Effector CD4-positive, alpha-beta T cell (primary cell): ENCODE results near the gene SSUH2.
"Not testable (repeated sequence)": the region's sequence is repeated elsewhere in the genome, so short reads cannot be mapped to it uniquely, and the experiment has no call there.

Experiments used
- DNase-seq: peaks from one replicate; pipeline ENCODE4 v3.0.0-alpha.2; 2020

Gene SSUH2

GRCh38 chr3:8608041-8608790, 36.4 kb downstream of the SSUH2 start:
- no peak for DNase-seq

- no peak for DNase-seq
These were observed 37.2 kb downstream of the SSUH2 start for GRCh38 chr3:8607234-8608040.

- no peak for DNase-seq
These were observed 37.8 kb downstream of the SSUH2 start for GRCh38 chr3:8606701-8607231.

DNA sequence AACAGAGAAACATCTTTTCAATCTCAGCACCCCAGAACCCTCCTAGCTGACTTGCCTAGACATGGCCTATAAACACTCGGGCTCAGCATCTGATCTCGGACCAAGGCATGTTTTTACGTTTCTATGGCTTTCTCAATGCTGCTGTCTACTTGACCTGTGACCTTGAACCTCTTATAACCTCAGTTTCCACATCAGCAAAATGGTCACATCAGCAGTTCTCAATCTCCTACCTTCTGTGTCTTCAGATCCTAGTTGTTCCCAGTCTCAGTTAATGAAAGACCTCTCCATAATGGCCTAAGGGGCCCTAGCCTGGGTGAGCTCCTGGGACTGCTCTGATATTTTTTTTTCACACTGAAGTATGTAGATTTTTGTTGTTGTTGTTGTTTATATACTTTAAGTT, 39.6 kb downstream of the SSUH2 start:
- DNase-seq = no peak

DNA sequence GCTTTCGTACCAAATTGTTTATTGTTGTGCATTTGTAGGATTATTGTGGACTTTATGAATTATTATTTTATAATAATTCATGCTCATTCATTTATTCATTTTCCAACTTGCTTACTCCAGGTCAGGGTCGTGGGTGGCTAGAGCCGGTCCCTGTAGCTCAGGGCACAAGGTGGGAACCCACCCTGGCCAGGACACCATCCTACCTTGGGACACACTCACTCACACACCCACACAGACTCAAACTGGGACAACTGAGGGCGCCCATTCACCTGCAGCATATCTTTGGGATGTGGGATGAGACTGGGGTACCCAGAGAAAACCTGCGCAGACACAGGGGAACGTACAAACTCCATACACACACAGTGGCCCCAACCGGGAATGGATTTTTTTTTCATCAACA, 40.6 kb downstream of the SSUH2 start:
- no peak for DNase-seq

DNA sequence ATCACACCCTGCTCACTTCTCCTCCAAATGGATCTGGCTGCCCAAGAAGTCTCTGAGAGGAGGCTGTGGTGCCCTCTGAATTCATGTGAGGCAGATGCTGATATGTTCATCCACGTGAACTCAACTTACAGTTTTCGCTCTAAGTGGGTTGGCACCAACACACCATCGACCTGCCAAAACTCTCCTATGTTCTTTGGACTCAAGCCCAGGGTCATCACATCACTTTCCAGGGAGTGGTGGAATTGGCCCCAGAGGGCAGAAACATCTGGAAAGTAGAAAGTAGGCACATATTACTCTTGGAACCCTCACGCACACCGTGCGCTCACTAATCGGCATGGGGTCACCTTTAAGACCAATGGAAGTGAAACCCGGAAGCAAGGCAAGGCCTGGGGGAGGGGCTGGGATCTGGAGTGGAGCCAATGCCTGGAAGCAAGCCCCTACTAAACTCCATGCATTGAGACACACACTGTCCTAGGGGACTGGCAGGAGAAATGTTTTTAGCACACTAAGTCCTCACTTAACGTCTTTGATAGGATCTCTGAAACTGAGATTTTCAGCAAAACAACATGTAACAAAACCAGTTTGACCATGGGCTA, 41.4 kb downstream of the SSUH2 start:
- no peak for DNase-seq

DNA sequence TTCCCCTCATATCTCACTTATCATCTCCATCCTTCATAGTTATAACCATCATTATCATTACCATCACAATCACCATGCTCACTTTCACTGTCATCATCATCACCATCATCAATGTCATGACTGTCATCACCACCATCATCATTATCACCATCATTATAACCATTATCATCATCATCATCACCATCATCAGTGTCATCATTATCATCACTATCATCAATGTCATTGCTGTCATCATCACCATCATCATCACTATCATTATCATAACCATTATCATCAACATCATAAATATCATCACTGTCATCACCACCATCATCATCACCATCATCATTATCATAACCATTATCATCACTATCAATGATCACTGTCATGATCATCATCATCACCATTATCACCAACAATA, 44.1 kb downstream of the SSUH2 start:
- no peak for DNase-seq

GRCh38 chr3:8599146-8599545, 45.5 kb downstream of the SSUH2 start:
- no peak for DNase-seq

- no peak for DNase-seq
These were observed 47.3 kb downstream of the SSUH2 start for GRCh38 chr3:8597219-8597853.

DNA sequence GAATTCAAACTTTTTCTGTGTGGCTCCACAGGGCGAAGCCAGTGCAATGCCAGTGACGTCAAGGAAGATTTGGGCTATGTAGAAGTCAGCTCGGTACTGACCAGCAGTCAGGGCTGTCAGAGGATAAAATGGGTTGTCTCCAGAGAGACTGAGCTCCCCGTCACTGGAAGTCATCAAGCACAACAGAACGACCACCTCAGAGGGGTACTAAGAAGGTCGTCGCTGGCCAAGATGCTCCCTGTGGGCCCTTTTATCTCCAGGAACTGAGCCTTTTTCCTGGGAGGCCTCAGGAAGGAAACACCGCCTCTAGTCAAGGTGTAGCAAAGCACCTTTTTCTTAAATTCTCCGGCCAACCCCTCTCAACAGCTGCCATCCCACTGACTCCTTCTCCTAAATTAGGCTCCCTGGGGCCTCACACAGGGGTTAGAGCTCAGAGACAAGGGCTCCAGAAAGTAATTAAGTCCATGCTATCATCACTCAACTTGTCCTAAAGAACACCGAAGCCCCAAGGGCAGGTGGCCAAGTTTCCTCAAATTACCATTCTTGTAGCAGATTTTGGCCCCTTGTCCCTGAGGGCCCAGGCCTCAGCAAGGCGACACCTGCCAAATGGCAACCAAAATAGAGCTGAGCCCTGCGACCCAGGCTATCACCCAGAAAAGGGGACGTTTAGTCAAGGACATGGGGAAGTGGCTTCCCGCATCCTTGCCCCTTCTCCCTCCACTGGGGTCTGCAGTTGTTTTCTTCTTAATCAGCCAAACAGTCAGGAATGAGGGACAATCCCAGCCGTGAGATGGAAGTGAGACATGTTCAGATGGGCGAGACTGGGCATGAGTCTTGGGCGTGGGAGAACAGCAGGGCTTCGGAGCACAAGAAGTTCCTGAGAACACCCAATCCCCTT, 48.0 kb downstream of the SSUH2 start:
- DNase-seq = no peak

GRCh38 chr3:8595695-8596115, 48.9 kb downstream of the SSUH2 start:
- DNase-seq = no peak

DNA sequence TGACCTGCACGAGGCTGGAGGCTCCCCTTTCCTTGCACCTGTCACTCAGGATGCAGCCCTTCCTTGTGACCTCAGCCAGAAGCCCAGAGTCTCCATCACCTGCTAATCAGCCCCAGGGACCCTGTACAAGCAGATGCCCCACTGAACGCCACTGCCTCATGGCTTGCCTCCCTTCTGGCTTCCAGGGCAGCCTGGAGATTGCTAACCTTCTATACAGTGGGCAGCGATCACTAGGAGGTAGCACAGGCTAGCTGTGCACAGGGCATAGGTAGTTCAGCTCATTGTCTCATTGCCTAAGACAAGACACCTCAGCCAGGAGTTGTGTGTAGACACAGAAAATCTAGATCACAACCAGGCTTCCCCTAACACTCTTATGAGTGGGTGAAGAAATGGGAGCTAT, 49.3 kb downstream of the SSUH2 start:
- no peak for DNase-seq

- no peak for DNase-seq
These were observed 51.4 kb downstream of the SSUH2 start for GRCh38 chr3:8593021-8593827.

GRCh38 chr3:8589880-8590556, 54.6 kb downstream of the SSUH2 start:
- DNase-seq = no peak

GRCh38 chr3:8584661-8585060, 59.9 kb downstream of the SSUH2 start:
- DNase-seq = no peak

- no peak for DNase-seq
These were observed 62.7 kb downstream of the SSUH2 start for GRCh38 chr3:8581806-8582445.

GRCh38 chr3:8581373-8581772, 63.2 kb downstream of the SSUH2 start:
- DNase-seq = no peak

DNA sequence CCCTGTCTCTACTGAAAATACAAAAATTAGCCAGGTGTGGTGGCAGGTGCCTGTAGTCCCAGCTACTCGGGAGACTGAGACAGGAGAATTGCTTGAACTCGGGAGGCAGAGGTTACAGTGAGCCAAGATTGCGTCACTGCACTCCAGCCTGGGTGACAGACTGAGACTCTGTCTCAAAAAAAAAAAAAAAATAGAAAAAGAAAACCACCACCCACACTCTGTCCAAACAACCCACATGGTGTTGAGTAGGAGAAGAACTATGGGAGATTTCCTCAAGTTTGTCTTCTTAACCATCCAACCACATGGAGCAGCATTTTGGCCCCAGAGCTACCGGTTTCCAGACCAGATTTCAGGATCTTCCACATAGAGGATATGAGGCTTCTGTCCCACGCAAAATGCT, 64.2 kb downstream of the SSUH2 start:
- DNase-seq = not testable (repeated sequence)

DNA sequence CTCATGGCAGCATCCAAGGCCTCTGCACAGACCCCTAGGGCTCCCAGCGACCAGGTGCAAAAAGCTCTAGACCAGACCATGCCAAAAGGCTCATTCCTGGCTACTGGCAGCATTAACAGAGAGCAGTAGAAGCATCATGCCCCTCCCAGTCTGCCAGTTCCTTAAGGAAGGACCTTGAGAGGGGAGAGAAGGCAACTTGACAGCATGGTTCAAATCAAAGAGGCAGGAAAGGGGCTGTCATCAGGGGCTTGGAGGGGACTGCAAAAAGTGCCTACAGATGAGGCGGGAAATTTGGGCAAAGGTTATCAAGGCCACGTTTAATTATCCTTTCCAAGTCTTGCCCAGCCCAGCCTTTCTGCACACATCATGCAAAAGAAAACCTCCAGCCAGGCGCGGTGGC, 64.7 kb downstream of the SSUH2 start:
- no peak for DNase-seq

GRCh38 chr3:8579096-8579495, 65.5 kb downstream of the SSUH2 start:
- no peak for DNase-seq
